ENCODE results near the gene ABCA4.

- TF ChIP-seq POLR2AphosphoS5 (IDR thresholded peaks at IDR 0.05; ENCODE audit: low read depth, low read length): no peak
- TF ChIP-seq TAF1 (IDR thresholded peaks at IDR 0.05; ENCODE audit: borderline replicate concordance, insufficient read depth, low read length): no peak
- TF ChIP-seq, protein P1, sequence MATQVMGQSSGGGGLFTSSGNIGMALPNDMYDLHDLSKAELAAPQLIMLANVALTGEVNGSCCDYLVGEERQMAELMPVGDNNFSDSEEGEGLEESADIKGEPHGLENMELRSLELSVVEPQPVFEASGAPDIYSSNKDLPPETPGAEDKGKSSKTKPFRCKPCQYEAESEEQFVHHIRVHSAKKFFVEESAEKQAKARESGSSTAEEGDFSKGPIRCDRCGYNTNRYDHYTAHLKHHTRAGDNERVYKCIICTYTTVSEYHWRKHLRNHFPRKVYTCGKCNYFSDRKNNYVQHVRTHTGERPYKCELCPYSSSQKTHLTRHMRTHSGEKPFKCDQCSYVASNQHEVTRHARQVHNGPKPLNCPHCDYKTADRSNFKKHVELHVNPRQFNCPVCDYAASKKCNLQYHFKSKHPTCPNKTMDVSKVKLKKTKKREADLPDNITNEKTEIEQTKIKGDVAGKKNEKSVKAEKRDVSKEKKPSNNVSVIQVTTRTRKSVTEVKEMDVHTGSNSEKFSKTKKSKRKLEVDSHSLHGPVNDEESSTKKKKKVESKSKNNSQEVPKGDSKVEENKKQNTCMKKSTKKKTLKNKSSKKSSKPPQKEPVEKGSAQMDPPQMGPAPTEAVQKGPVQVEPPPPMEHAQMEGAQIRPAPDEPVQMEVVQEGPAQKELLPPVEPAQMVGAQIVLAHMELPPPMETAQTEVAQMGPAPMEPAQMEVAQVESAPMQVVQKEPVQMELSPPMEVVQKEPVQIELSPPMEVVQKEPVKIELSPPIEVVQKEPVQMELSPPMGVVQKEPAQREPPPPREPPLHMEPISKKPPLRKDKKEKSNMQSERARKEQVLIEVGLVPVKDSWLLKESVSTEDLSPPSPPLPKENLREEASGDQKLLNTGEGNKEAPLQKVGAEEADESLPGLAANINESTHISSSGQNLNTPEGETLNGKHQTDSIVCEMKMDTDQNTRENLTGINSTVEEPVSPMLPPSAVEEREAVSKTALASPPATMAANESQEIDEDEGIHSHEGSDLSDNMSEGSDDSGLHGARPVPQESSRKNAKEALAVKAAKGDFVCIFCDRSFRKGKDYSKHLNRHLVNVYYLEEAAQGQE (IDR thresholded peaks at IDR 0.05; ENCODE audit: insufficient read depth in 1 of 2, low read depth in 2 of 2, low read length in 2 of 2): no peak
- no peak for TF ChIP-seq SIN3A (IDR thresholded peaks at IDR 0.05; ENCODE audit: borderline replicate concordance, insufficient read depth, low read length)
- TF ChIP-seq FOXP2 (optimal IDR thresholded peaks at IDR 0.05; ENCODE audit: borderline replicate concordance, extremely low read depth, extremely low read length, insufficient read depth): no peak
These were observed 108.1 kb downstream of the ABCA4 start for GRCh38 chr1:94012708-94013366.

Data from PFSK-1 (cell line).